Coronary artery (tissue), 2 donors: ENCODE measurements around the gene EXO5.
A peak's percentile ranks its signal among the peaks of the same experiment; 100 is the strongest.

ENCODE experiments used
- DNase-seq: peaks from one replicate; pipeline ENCODE4 v3.0.0-alpha.2; 2017; ENCODE audit warnings: low spot score
- H3K27ac ChIP-seq, 2 donors: fragments of 200-600 bp; sonication (generic); one replicate each; pipeline ENCODE4 v1.5.1; 2016 to 2019
- H3K4me3 ChIP-seq: fragments of 200-600 bp; sonication (generic); 2 replicates; pipeline ENCODE4 v1.5.1; 2016; ENCODE audit warnings: mild to moderate bottlenecking, moderate library complexity
- CTCF ChIP-seq: fragments of 200-600 bp; sonication (generic); IDR thresholded peaks from one replicate; pipeline ENCODE4 v1.5.1; 2019; ENCODE audit warnings: antibody characterized with exemption

The EXO5 gene

DNA sequence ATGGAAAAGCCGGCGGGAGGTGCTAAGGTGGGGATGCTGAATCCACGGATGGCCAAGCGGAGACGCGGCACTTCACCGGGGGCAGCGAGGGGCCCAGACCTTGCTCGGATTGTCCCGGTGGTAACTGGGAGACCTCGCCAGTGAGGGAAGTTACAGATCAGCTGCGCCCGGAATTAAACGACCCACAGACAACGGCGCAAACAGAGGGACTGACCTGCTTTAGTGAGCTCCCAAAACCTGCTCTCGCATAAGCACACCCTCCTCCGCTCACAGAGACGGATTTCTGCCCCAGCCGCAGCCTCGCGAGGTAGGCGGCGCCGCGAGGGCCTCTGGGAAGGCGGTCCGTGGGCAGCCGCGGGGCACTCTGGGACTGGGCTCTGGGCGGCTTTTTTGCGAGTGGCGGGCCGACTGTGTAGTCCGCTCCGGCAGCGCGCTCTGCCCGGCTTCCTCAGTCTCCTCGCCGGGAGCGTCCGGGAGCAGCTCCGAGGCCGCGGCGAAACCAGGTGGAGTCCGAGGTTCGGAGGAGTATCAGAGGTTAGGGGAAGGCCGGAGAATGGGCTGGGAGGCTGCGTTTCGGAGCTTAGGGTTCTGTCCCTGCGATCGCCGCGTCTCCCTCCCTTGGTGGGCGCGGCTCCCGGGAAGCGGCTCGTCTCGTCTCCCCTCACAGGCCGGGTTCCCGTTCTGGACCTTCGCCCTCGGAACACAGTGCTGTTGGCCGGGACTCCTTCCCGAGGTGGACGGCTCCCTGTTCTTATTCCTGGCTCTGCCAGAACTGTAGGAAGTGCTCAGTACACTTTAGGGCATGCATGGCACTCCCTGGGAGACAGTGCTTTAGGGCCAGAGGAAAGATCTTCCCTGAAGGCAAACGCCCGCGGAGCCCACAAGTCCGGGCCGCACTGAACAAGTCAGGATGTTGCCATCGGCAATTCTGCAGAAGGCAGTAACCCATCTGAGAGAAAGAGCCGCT, at the start of gene EXO5:
Gene EXO5, plus strand, starts transcription at position 393 of the 967 bp plus-strand sequence. CDS start 5,778 bp downstream, outside the sequence.
- Histone ChIP-seq H3K4me3 (peak within 1 kb of the TSS; percentile 77), H3K27ac (peak within 1 kb of the TSS; percentile 67 to 85)
- peak; percentile 83 for DNase-seq
- no peak for TF ChIP-seq CTCF

GRCh38 chr1:40462956-40463590, 45.5 kb upstream of the EXO5 start:
- TF ChIP-seq CTCF, result no peak
- H3K27ac ChIP-seq, result no peak overlapping the region
- DNase-seq, result no peak
- no peak overlapping the region for H3K4me3 ChIP-seq

DNA sequence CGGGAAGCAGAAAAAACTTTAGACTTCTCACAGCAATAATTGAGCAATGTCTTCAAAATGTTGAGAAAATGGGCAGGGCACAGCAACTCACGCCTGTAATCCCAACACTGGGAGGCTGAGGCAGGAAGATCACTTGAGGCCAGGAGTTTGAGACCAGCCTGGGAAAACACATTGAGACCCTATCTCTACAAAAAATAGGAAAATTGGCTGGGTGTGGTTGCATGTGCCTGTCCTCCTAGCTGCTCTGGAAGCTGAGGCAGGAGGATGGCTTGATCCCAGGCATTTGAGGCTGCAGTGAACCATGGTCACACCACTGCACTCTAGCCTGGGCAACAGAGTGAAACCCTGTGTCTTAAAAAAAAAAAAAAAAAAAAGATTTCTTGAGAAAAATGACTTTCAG, 39.2 kb upstream of the EXO5 start:
- no peak for TF ChIP-seq CTCF
- Histone ChIP-seq H3K4me3 (no peak overlapping the region), H3K27ac (no peak overlapping the region)
- DNase-seq, result no peak

DNA sequence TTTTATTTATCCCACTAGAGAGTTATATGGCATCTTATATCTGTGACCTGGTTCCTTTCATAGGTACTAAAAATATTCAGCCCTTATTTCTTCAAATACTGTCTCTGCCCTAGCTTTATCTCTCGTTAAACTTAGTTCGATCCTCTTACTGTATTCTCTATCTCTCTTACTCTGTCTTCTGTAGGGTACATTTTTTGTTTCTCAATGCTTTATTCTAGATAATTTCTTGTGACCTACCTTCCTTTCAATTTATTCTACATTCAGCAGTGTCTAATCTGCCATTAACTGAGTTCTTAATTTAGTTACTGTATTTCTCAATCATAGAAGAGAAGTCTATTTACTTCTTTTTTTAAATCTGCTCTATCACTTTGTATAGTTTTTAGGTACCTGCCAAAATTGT, 33.3 kb upstream of the EXO5 start:
- H3K27ac ChIP-seq, result no peak overlapping the region
- H3K4me3 ChIP-seq, result no peak overlapping the region
- TF ChIP-seq CTCF, result no peak

DNA sequence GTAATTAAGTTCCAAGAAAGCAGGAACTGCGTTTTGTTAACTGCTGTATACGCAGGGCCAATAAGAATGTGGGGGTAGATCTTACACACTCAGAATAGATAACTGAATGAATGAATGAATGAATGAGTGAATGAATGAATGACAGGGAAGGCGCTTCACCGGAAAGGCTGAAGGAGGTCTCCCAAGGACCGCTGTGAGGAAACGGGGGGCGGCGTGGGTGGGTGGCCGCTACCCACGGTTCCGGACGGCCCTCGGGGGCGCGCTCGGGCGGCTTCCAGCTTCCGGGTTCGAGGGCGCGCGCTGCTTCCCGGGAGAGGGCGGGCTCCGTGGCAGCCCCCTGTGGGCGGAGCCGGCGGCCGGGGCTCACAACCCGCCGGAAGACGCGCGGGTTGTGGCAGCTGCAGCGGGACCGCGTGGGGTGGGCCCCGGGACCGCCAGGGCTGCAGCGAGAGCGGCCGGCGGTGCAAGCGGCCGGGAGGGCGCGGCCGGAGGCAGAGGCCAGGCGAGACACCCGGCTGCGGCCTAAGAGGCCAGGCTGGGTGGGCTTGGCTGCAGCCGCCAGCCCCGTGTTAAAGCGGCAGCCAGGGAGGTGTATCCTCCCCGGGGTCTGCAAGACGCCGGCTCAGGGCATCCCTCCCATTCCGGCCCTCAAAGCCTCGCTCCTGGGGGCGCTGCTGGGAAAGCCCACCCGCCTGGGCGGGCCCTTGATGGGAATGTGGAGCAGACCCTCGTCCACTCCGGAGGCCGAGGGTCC, 31.5 kb upstream of the EXO5 start, which contains the start of gene ZFP69:
Gene ZFP69, plus strand, starts transcription at position 367 of the 754 bp plus-strand sequence. CDS start 2,072 bp downstream, outside the sequence.
- no peak for TF ChIP-seq CTCF
- Histone ChIP-seq H3K27ac (peak within 1 kb of the TSS; percentile 51 to 81), H3K4me3 (peak within 1 kb of the TSS; percentile 92)
- peak; percentile 76 for DNase-seq

More for the DNA sequence above, 33.3 kb upstream of the EXO5 start:
- DNase-seq, result no peak

DNA sequence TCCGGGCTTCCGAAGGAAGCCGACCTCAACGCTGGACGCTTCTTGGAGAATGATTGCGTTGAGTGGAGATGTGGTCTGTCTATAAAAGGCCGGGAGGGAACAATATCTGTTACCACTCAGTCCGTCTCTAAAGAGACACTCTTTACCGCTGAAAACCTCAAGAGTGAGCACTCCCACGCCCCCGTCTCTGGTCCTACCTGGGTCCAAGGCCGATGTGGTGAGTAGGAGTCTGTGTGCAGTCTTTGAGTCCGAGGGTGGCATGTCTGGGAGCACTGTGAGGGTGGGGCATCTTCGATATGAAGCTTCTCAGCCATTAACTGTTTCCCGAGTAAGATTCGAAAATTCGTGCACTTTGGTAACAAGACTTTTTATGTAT, 30.9 kb upstream of the EXO5 start:
- H3K4me3 ChIP-seq, result peak overlapping the region; percentile 92
- no peak for DNase-seq
- peak overlapping the region; percentile 51 to 81 for H3K27ac ChIP-seq
- no peak for TF ChIP-seq CTCF
